ENCODE results near the gene MAPK8. TPM values are rescaled to one million over a fixed set of nuclear protein-coding genes. Genes with fewer than 3 reads are reported as not detected.
"Not testable (repeated sequence)": the region's sequence is repeated elsewhere in the genome, so short reads cannot be mapped to it uniquely, and the experiment has no call there.

MAPK8 gene
- polyA plus RNA-seq, 1 experiment, result 31.2 TPM

DNA sequence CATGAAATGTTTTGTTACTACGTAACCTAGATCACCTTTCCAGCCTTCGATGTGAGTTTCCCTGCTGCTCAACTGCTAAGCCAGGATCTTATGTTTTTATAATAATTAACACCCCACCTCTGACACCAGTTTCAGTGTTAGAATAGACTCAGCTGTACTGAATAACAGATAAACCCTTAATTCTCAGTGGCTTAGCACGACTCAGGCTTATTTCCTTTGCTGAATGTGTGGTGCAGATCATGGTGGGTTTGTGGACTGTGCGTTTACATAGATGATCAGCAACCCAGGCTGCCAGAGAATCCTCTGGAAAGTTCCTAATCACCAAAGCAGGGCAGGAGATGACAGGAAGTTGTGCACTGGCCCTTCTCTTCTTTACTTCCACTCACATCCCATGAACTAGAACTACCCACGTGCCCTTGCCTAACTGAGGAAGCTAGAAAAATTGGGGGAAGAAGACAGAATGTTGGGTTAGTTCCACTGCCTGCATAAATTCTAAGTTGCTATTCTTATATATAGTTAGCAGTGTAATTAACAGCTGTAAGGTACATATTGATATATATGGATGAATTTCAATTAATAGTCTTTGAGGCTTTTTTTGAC is 111.8 kb downstream of the MAPK8 start:
- no peak for DNase-seq (ENCODE audit: low read depth)
- CTCF ChIA-PET, result interaction anchor here (0.6 kb wide), 1 partner anchor 188 kb away, joined by 3 read pairs; no protein-coding TSS in a partner anchor
- H3K4me3 ChIP-seq (ENCODE audit: low read depth, low read length), result no peak overlapping the region
- TF ChIP-seq, protein P1, sequence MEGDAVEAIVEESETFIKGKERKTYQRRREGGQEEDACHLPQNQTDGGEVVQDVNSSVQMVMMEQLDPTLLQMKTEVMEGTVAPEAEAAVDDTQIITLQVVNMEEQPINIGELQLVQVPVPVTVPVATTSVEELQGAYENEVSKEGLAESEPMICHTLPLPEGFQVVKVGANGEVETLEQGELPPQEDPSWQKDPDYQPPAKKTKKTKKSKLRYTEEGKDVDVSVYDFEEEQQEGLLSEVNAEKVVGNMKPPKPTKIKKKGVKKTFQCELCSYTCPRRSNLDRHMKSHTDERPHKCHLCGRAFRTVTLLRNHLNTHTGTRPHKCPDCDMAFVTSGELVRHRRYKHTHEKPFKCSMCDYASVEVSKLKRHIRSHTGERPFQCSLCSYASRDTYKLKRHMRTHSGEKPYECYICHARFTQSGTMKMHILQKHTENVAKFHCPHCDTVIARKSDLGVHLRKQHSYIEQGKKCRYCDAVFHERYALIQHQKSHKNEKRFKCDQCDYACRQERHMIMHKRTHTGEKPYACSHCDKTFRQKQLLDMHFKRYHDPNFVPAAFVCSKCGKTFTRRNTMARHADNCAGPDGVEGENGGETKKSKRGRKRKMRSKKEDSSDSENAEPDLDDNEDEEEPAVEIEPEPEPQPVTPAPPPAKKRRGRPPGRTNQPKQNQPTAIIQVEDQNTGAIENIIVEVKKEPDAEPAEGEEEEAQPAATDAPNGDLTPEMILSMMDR (IDR thresholded peaks at IDR 0.05; ENCODE audit: insufficient read depth, low read depth, low read length), result no peak
- H3K27me3 ChIP-seq (ENCODE audit: control insufficient read depth, insufficient read depth, low read length), result no peaks in the 10 kb centered on the region
- POLR2A ChIA-PET, result no interaction called here
- no peaks in the 10 kb centered on the region for H3K36me3 ChIP-seq (ENCODE audit: control insufficient read depth, insufficient read depth, low read length)

DNA sequence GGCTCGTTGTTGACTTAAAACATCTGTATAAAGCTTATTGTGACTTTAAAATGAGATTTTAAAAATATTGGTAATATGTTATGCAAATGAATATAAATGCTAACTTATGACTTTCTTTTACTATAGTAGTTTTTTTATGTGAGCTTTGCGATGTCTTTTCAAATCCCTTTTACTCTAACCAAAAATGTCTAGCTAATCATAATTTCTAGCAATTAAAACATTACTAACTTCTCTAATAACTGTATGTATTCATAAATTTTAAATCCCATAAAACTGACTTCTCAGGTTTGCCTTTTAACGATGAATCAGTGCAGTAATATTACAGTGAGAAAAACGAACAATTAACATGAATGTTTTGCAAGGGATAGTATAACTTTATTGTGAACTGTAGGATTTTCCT is 113.2 kb downstream of the MAPK8 start:
- H3K27me3 ChIP-seq (ENCODE audit: control insufficient read depth, insufficient read depth, low read length), result no peaks in the 10 kb centered on the region
- POLR2A ChIA-PET, result no interaction called here
- DNase-seq (ENCODE audit: low read depth), result no peak
- H3K4me3 ChIP-seq (ENCODE audit: low read depth, low read length), result no peak overlapping the region
- CTCF ChIA-PET, result interaction anchor here (0.9 kb wide), 1 partner anchor 11 kb away, joined by 3 read pairs; no protein-coding TSS in a partner anchor
- TF ChIP-seq, protein P1 (IDR thresholded peaks at IDR 0.05; ENCODE audit: insufficient read depth, low read depth, low read length), result no peak
- H3K36me3 ChIP-seq (ENCODE audit: control insufficient read depth, insufficient read depth, low read length), result no peaks in the 10 kb centered on the region

DNA sequence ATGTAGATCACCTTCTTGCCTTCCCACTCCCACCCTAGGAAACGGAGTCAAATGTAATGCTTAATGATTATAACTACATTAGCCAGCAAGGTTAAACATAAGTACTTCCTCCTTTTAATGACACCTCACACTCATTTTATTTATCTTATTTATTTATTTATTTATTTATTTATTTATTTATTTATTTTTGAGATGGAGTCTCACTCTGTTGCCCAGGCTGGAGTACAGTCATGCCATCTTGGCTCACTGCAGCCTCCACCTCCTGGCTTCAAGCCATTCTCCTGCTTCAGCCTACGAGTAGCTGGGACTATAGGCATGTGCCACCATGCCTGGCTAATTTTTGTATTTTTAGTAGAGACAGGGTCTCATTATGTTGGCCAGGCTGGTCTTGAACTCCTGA is 115.4 kb downstream of the MAPK8 start:
- H3K36me3 ChIP-seq (ENCODE audit: control insufficient read depth, insufficient read depth, low read length); DNase-seq (ENCODE audit: low read depth); CTCF ChIA-PET; POLR2A ChIA-PET; H3K27me3 ChIP-seq (ENCODE audit: control insufficient read depth, insufficient read depth, low read length); H3K4me3 ChIP-seq (ENCODE audit: low read depth, low read length): not testable (repeated sequence)

DNA sequence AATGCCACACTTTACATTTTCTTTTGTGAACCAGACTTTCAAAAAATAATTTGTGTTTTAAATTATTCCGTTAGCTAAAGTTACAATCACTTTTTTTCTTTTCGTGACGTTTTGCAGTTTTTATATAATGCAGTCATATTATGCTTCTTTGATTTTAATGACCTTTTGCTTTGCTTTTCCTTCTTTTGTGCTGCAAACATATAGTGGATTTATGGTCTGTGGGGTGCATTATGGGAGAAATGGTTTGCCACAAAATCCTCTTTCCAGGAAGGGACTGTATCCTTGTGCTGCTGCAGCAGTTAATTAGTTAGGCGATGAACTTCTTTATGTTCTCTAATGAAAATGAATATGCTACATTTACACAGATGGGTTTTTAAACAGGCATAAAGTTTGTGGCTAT is 117.4 kb downstream of the MAPK8 start:
- TF ChIP-seq, protein P1 (IDR thresholded peaks at IDR 0.05; ENCODE audit: insufficient read depth, low read depth, low read length), result no peak
- DNase-seq (ENCODE audit: low read depth), result no peak
- no peaks in the 10 kb centered on the region for H3K27me3 ChIP-seq (ENCODE audit: control insufficient read depth, insufficient read depth, low read length)
- ChIA-PET POLR2A (no interaction called here), CTCF (no interaction called here)
- no peaks in the 10 kb centered on the region; the same call in 1 of the 2 replicates for H3K36me3 ChIP-seq (ENCODE audit: control insufficient read depth, insufficient read depth, low read length)
- H3K4me3 ChIP-seq (ENCODE audit: low read depth, low read length), result no peak overlapping the region

DNA sequence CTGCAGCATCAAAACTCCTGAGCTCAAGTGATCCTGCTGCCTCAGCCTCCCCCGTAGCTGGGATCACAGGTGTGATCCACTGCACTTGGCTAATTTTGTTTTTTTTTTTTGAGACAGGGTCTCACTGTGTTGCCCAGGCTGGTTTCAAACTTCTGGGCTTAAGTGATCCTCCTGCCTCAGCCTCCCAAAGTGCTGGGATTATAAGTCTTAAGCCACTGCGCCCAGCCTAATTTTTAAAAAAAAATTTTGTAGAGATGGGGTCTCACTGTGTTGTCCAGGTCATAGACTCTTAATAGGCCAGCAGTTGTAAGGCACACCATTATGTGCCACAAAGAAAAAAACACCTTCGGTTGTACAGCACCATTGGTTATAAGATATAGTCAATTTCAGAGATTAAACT is 122.4 kb downstream of the MAPK8 start:
- DNase-seq (ENCODE audit: low read depth), result no peak
- TF ChIP-seq, protein P1 (IDR thresholded peaks at IDR 0.05; ENCODE audit: insufficient read depth, low read depth, low read length), result no peak
- no peaks in the 10 kb centered on the region for H3K27me3 ChIP-seq (ENCODE audit: control insufficient read depth, insufficient read depth, low read length)
- H3K4me3 ChIP-seq (ENCODE audit: low read depth, low read length), result no peak overlapping the region
- no peaks in the 10 kb centered on the region; the same call in 1 of the 2 replicates for H3K36me3 ChIP-seq (ENCODE audit: control insufficient read depth, insufficient read depth, low read length)
- ChIA-PET POLR2A (no interaction called here), CTCF (no interaction called here)

DNA sequence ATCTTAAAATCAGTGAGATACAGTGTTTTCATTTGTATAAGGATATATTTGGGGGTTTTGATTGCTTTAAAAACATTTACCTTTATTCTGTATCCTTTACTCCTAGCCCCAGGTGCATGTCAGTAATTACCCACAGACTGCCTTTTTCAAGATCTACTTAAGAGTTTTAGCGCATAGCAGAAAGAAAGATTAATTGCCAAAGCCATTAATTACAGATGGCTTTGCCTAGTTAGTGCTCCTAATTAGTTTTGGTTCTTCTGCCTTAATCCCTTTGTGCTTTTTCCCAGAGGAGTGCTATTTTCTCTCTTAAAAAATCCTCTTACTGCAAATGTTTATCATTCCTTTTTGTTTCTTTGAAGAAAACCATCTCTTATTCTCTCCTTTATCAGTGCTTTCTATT is 122.8 kb downstream of the MAPK8 start:
- ChIA-PET CTCF (no interaction called here), POLR2A (no interaction called here)
- no peaks in the 10 kb centered on the region for H3K27me3 ChIP-seq (ENCODE audit: control insufficient read depth, insufficient read depth, low read length)
- DNase-seq (ENCODE audit: low read depth), result no peak
- H3K4me3 ChIP-seq (ENCODE audit: low read depth, low read length), result no peak overlapping the region
- TF ChIP-seq, protein P1 (IDR thresholded peaks at IDR 0.05; ENCODE audit: insufficient read depth, low read depth, low read length), result no peak
- H3K36me3 ChIP-seq (ENCODE audit: control insufficient read depth, insufficient read depth, low read length), result no peaks in the 10 kb centered on the region; the same call in 1 of the 2 replicates

All from BJ (cell line).